GM23248 (cell line): ENCODE results near the gene FAM171A2.

Experiments used
- EZH2 ChIP-seq: fragments of 200-600 bp; sonication (generic); IDR thresholded peaks from 2 replicates; pipeline ENCODE4 v1.6.1; 2018; ENCODE audit warnings: antibody characterized with exemption, mild to moderate bottlenecking; ENCODE audit not compliant: insufficient read depth, poor library complexity, severe bottlenecking
- EZH2phosphoT487 ChIP-seq: fragments of 200-600 bp; sonication (generic); IDR thresholded peaks from 2 replicates; pipeline ENCODE4 v1.6.1; 2018; ENCODE audit warnings: antibody characterized with exemption, moderate library complexity, mild to moderate bottlenecking, low read depth; ENCODE audit not compliant: insufficient read depth

DNA sequence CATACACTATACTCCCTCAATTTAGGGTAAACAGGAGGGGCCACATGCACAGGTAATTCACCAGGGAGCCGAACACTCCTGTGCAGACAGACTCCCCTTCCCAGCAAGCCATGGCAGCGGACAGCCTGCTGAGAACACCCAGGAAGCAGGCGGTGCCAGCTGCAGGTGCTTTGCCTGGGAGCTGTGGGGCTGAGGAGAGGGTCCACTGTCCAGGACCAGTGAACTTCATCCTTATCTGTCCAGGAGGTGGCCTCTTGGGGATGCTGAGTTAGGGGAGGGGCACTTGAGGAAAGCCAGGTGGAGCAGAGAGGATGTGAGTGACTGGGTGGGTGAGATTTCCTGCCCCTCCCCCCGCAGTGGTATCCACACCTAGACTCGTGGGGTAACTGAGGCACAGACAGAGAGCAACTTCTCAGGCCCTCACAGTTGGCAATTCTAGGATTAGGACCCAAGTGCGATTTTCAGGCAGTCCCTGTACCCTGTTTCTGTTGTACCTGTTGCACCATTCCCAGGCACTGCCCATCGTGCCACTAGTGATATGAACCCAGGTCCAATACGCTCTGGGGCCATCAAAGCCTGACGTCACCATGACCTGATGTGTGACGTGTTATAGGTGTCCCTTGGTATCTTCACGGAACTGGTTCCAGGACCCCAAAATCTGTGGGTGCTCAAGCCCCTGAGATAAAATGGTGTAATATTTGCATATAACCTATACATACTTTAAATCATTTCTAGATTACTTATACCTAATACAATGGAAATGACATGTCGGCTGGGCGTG is 17.4 kb downstream of the FAM171A2 start:
- TF ChIP-seq EZH2phosphoT487 (no peak), EZH2 (no peak)
